Liver (tissue), 9 donors: Measurements from ENCODE around the gene CIDEB. TPM values are rescaled to one million over a fixed set of nuclear protein-coding genes. Genes with fewer than 3 reads are reported as not detected.

Experiments used
- DNase-seq: peaks from one replicate; pipeline ENCODE4 v3.0.0-alpha.2; 2017; ENCODE audit warnings: low spot score
- H3K27ac ChIP-seq, 2 donors: one replicate each; pipeline ENCODE4 v1.7.0; 2013; ENCODE audit warnings: inconsistent platforms in 2 of 2, low read length in 2 of 2, control low read depth in 1 of 2, low read depth in 1 of 2, mild to moderate bottlenecking in 1 of 2
- H3K27me3 ChIP-seq, 4 donors: one replicate each; pipeline versions ENCODE4 v1.6.1 to v1.7.0; 2013; ENCODE audit warnings: low read length in 3 of 4, inconsistent platforms in 1 of 4, mild to moderate bottlenecking in 1 of 4, moderate library complexity in 1 of 4; ENCODE audit not compliant: control insufficient read depth in 4 of 4, insufficient read depth in 4 of 4
- H3K36me3 ChIP-seq, 4 donors: one replicate each; pipeline versions ENCODE4 v1.6.1 to v1.7.0; 2013; ENCODE audit warnings: low read length in 3 of 4, mild to moderate bottlenecking in 3 of 4, low read depth in 1 of 4, moderate library complexity in 1 of 4; ENCODE audit not compliant: control insufficient read depth in 4 of 4, insufficient read depth in 3 of 4
- H3K4me1 ChIP-seq, 4 donors: one replicate each; pipeline versions ENCODE4 v1.6.1 to v1.7.0; 2013; ENCODE audit warnings: low read length in 3 of 4, mild to moderate bottlenecking in 3 of 4, moderate library complexity in 1 of 4; ENCODE audit not compliant: control insufficient read depth in 4 of 4, insufficient read depth in 4 of 4
- H3K4me3 ChIP-seq, 3 donors: one replicate each; pipeline versions ENCODE4 v1.6.1 to v1.7.0; 2013; ENCODE audit warnings: low read length in 3 of 3, control low read depth in 1 of 3, low read depth in 1 of 3, mild to moderate bottlenecking in 1 of 3
- H3K9ac ChIP-seq, 2 donors: one replicate each; pipeline ENCODE4 v1.7.0; 2013; ENCODE audit warnings: low read length in 2 of 2, mild to moderate bottlenecking in 2 of 2, moderate library complexity in 2 of 2, control low read depth in 1 of 2, low read depth in 1 of 2
- H3K9me3 ChIP-seq, 4 donors: one replicate each; pipeline versions ENCODE4 v1.6.1 to v1.7.0; 2013; ENCODE audit warnings: low read length in 3 of 4; ENCODE audit not compliant: control insufficient read depth in 4 of 4
- CTCF ChIP-seq: fragments of 150-350 bp; IDR thresholded peaks from 2 replicates; pipeline ENCODE4 v1.5.1; 2017; ENCODE audit warnings: improper control_type of control experiment, low read depth, low read length; ENCODE audit not compliant: missing input control
- EGR1 ChIP-seq, 2 donors: IDR thresholded peaks; 2 replicates each; pipeline ENCODE4 v1.6.1; 2016 to 2018; ENCODE audit warnings: antibody characterized with exemption in 2 of 2, low read depth in 2 of 2
- HNF4A ChIP-seq, 2 donors: conservative IDR thresholded peaks; 2 replicates each; pipeline ENCODE4 v1.6.1; 2016; ENCODE audit warnings: antibody characterized with exemption in 2 of 2, mild to moderate bottlenecking in 2 of 2
- HNF4G ChIP-seq: IDR thresholded peaks from 2 replicates; pipeline ENCODE4 v1.6.1; 2016; ENCODE audit warnings: antibody characterized with exemption
- JUND ChIP-seq, 2 donors: IDR thresholded peaks; 2 replicates each; pipeline ENCODE4 v1.6.1; 2016; ENCODE audit warnings: antibody characterized with exemption in 2 of 2
- NR2F2 ChIP-seq: IDR thresholded peaks from 2 replicates; pipeline ENCODE4 v1.6.1; 2016; ENCODE audit warnings: antibody characterized with exemption
- RAD21 ChIP-seq, 2 donors: IDR thresholded peaks; 2 replicates each; pipeline ENCODE4 v1.6.1; 2016; ENCODE audit warnings: antibody characterized with exemption in 2 of 2, mild to moderate bottlenecking in 2 of 2
- REST ChIP-seq: IDR thresholded peaks from 2 replicates; pipeline ENCODE4 v1.6.1; 2016; ENCODE audit warnings: antibody characterized with exemption, mild to moderate bottlenecking
- RXRA ChIP-seq, 2 donors: IDR thresholded peaks; 2 replicates each; pipeline ENCODE4 v1.6.1; 2017 to 2018; ENCODE audit warnings: antibody characterized with exemption in 2 of 2, mild to moderate bottlenecking in 1 of 2
- SP1 ChIP-seq: IDR thresholded peaks from 2 replicates; pipeline ENCODE4 v1.6.1; 2018; ENCODE audit warnings: antibody characterized with exemption, mild to moderate bottlenecking
- TAF1 ChIP-seq: conservative IDR thresholded peaks from 2 replicates; pipeline ENCODE4 v1.6.1; 2016; ENCODE audit warnings: antibody characterized with exemption, mild to moderate bottlenecking
- YY1 ChIP-seq: IDR thresholded peaks from 2 replicates; pipeline ENCODE4 v1.6.1; 2016; ENCODE audit warnings: antibody characterized with exemption, mild to moderate bottlenecking
- WGBS: extraction: QIAGEN DNeasy Blood & Tissue Kit; methylation state at CpG from one replicate; pipeline ENCODE4 v1.1.7; 2013; 5-methylcytosine and 5-hydroxymethylcytosine counted together
- polyA plus RNA-seq, 2 donors: library from polyadenylated mRNA; stranded (reverse) in 1 of 2; unstranded in 1 of 2; fragments of 200-250 nt in 1 of 2; fragments of >200 nt in 1 of 2; fragmentation: Nextera tagmentation in 1 of 2; extraction: Ambion mirVana in 1 of 2; gene quantifications; one replicate each; pipeline versions ENCODE4 v1.2.1 to v1.2.3, GENCODE V29; 2013 to 2015
- total RNA-seq, 2 donors: library from RNA; depleted of rRNA; stranded (reverse); fragments of >200 nt; gene quantifications; one replicate each; pipeline ENCODE4 v1.2.3, GENCODE V29; 2014
- TF ChIP-seq, protein P1 (sequence below): IDR thresholded peaks from 2 replicates; pipeline ENCODE4 v1.6.1; 2016; ENCODE audit warnings: antibody characterized with exemption
- TF ChIP-seq, protein P2 (sequence below): IDR thresholded peaks from 2 replicates; pipeline ENCODE4 v1.6.1; 2016; ENCODE audit warnings: antibody characterized with exemption
- donor health status: healthy.
- donor health status: healthy.
- donor health status: healthy.
- donor health status: healthy.
- donor health status: healthy.

Gene CIDEB
- total and polyA plus RNA-seq, 4 donors: 32.1 to 312 (median 159) TPM

DNA sequence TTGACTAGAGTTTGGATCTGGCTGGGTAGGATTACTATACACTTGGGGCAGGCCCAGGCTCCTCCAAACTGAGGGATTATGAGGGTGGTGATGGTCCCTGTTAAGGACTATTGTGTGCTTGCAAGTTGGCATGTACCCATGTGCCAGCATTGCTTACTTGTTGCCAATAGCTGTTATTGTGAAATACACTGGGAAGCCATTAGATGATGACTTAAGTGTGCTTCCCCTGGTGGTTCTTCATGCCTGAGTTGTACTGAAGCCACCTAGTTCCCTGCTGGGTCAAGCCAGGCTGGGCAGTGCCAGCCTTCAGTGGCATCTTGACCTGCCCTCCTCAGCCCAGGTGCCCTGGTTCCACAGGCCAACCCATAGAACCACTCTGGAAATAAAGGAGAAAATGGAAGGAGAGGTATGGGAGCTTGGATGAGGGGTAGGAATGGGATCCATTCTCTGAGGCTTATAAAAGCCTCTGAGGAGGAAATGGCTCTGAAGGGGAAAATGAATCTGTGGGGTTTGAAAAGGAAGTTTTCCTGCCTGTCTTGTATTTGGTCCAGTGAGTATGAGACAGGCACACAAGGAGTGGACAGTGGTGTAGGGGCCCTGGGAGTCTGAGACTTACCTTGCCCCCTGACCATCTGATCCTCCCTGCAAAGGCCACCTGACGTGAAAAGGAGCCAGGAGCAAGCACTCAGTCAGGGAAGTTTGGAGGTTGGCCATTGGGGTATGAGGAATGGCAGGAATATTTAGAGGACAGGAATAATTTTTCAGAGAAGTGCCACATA, 4.2 kb upstream of the CIDEB start:
- no peak for DNase-seq
- TF ChIP-seq EGR1 (IDR thresholded peaks at IDR 0.05; ENCODE audit: low read depth in 2 of 2) (no peak), HNF4G (no peak), YY1 (peak; percentile 93), SP1 (peak; percentile 6), NR2F2 (no peak), JUND (IDR thresholded peaks at IDR 0.05) (no peak), TAF1 (no peak), RXRA (IDR thresholded peaks at IDR 0.05) (no peak), HNF4A (conservative IDR thresholded peaks at IDR 0.05) (peak; percentile 14 to 16), RAD21 (IDR thresholded peaks at IDR 0.05) (no peak), REST (no peak)
- TF ChIP-seq, protein P1, sequence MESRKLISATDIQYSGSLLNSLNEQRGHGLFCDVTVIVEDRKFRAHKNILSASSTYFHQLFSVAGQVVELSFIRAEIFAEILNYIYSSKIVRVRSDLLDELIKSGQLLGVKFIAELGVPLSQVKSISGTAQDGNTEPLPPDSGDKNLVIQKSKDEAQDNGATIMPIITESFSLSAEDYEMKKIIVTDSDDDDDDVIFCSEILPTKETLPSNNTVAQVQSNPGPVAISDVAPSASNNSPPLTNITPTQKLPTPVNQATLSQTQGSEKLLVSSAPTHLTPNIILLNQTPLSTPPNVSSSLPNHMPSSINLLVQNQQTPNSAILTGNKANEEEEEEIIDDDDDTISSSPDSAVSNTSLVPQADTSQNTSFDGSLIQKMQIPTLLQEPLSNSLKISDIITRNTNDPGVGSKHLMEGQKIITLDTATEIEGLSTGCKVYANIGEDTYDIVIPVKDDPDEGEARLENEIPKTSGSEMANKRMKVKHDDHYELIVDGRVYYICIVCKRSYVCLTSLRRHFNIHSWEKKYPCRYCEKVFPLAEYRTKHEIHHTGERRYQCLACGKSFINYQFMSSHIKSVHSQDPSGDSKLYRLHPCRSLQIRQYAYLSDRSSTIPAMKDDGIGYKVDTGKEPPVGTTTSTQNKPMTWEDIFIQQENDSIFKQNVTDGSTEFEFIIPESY: no peak
- TF ChIP-seq, protein P2, sequence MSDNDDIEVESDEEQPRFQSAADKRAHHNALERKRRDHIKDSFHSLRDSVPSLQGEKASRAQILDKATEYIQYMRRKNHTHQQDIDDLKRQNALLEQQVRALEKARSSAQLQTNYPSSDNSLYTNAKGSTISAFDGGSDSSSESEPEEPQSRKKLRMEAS: no peak
- WGBS: 92% methylated on average over 1 of the region's 1 CpG
- peak overlapping the region; percentile 92 to 97 for H3K27ac ChIP-seq
- H3K4me3 ChIP-seq: peak overlapping the region in 1 of 3 donors; percentile 49
- no peaks in the 10 kb centered on the region for H3K27me3 ChIP-seq
- no peaks in the 10 kb centered on the region for H3K9me3 ChIP-seq
- H3K9ac ChIP-seq: no peak overlapping the region
- no peaks in the 10 kb centered on the region for H3K36me3 ChIP-seq
- peaks cover 27 to 50% (median 39%) of the 10 kb centered on the region in 4 donors for H3K4me1 ChIP-seq

DNA sequence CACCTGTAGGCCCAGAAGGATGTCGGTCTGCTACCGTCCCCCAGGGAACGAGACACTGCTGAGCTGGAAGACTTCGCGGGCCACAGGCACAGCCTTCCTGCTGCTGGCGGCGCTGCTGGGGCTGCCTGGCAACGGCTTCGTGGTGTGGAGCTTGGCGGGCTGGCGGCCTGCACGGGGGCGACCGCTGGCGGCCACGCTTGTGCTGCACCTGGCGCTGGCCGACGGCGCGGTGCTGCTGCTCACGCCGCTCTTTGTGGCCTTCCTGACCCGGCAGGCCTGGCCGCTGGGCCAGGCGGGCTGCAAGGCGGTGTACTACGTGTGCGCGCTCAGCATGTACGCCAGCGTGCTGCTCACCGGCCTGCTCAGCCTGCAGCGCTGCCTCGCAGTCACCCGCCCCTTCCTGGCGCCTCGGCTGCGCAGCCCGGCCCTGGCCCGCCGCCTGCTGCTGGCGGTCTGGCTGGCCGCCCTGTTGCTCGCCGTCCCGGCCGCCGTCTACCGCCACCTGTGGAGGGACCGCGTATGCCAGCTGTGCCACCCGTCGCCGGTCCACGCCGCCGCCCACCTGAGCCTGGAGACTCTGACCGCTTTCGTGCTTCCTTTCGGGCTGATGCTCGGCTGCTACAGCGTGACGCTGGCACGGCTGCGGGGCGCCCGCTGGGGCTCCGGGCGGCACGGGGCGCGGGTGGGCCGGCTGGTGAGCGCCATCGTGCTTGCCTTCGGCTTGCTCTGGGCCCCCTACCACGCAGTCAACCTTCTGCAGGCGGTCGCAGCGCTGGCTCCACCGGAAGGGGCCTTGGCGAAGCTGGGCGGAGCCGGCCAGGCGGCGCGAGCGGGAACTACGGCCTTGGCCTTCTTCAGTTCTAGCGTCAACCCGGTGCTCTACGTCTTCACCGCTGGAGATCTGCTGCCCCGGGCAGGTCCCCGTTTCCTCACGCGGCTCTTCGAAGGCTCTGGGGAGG, 3.1 kb upstream of the CIDEB start, which contains the start of gene LTB4R:
TSS of gene LTB4R (plus strand) at position 857 of the 959 bp plus-strand sequence. CDS start 4,150 bp downstream, outside the sequence.
- Histone ChIP-seq H3K4me3 (peak within 1 kb of the TSS in 2 of 3 donors; percentile 38 to 49), H3K9ac (peak within 1 kb of the TSS; percentile 44 to 64), H3K9me3 (no peaks in the 10 kb centered on the region), H3K36me3 (peaks cover 0 to 7% (median 4%) of the 10 kb centered on the region in 4 donors), H3K27ac (peak within 1 kb of the TSS; percentile 92 to 97), H3K27me3 (no peaks in the 10 kb centered on the region), H3K4me1 (peaks cover 26 to 55% (median 48%) of the 10 kb centered on the region in 4 donors)
- peak; percentile 35 for TF ChIP-seq CTCF
- no peak for TF ChIP-seq YY1
- peak; percentile 72 for DNase-seq
- 18% methylated on average over 99 of the region's 99 CpGs for WGBS
